ENCODE results near the gene ASGR1. TPM values are rescaled to one million over a fixed set of nuclear protein-coding genes. Genes with fewer than 3 reads are reported as not detected.

ASGR1 gene
- total and polyA plus RNA-seq, 2 donors (not counting 1 experiment from before 2014, with no cell fraction given): 0.32 to 0.43 TPM

DNA sequence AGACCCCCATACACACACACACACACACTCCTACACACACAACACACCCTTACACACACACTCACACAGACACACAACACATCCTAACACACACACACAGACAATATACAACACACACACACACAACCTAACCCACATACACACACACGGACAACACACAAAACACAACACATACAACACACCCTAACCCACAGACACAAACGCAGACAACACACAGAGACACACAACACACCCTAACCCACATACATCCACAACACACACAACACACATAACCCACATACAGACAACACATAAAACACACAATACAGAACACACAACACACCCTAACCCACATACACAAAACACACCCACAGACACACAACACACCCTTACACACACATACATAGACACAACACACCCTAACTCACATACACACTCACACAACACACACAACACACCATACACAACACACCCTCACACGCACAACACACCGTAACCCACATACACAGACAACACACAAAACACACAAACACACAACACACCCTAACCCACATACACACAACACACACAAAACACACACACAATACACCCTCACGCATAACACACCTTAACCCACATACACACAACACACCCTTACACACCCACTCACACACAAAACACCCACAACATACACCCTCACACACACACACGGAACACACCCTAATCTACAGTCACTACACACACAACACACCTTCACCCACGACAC lies 4.4 kb downstream of the ASGR1 start:
- H3K4me1 Mint-ChIP-seq: peaks cover 13% of the 10 kb centered on the region
- peak overlapping the region; percentile 60 for H3K4me2 ChIP-seq (replicated peaks; ENCODE audit: low read depth, low read length, poor library complexity, severe bottlenecking)
- ATAC-seq (ENCODE audit: low read depth) (no peak), DNase-seq (no peak)
- TF ChIP-seq, protein P1, sequence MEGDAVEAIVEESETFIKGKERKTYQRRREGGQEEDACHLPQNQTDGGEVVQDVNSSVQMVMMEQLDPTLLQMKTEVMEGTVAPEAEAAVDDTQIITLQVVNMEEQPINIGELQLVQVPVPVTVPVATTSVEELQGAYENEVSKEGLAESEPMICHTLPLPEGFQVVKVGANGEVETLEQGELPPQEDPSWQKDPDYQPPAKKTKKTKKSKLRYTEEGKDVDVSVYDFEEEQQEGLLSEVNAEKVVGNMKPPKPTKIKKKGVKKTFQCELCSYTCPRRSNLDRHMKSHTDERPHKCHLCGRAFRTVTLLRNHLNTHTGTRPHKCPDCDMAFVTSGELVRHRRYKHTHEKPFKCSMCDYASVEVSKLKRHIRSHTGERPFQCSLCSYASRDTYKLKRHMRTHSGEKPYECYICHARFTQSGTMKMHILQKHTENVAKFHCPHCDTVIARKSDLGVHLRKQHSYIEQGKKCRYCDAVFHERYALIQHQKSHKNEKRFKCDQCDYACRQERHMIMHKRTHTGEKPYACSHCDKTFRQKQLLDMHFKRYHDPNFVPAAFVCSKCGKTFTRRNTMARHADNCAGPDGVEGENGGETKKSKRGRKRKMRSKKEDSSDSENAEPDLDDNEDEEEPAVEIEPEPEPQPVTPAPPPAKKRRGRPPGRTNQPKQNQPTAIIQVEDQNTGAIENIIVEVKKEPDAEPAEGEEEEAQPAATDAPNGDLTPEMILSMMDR (IDR thresholded peaks at IDR 0.05): no peak
- no peak for TF ChIP-seq EZH2 (IDR thresholded peaks at IDR 0.05; ENCODE audit: borderline replicate concordance, insufficient read depth, low read depth, low read length, poor library complexity, severe bottlenecking)
- peak overlapping the region; percentile 59 for H2AFZ ChIP-seq (ENCODE audit: insufficient read depth, low read depth, low read length, poor library complexity, severe bottlenecking)
- H3K27ac ChIP-seq (ENCODE audit: low read length in 2 of 2): no peak overlapping the region
- H4K20me1 ChIP-seq (ENCODE audit: control insufficient read depth, insufficient read depth, low read length, poor library complexity, severe bottlenecking): no peaks in the 10 kb centered on the region
- 68% methylated on average over 7 of the region's 7 CpGs for WGBS (ENCODE audit: insufficient coverage)
- H3K9me3 ChIP-seq (ENCODE audit: control extremely low read depth in 1 of 3, control insufficient read depth in 2 of 3, insufficient read depth in 1 of 3, low read length in 2 of 3): peaks cover 0 to 11% (median 7%) of the 10 kb centered on the region in 3 donors
- peaks cover 24 to 39% of the 10 kb centered on the region in 2 donors for H3K4me1 ChIP-seq (ENCODE audit: control insufficient read depth in 2 of 2, insufficient read depth in 2 of 2, low read length in 2 of 2)
- POLR2A ChIA-PET: no interaction called here
- peak overlapping the region in 1 of 5 experiments; percentile 5 for H3K4me3 ChIP-seq (ENCODE audit: control extremely low read depth in 1 of 5, extremely low read depth in 1 of 5, insufficient read depth in 1 of 5, low read depth in 2 of 5, low read length in 4 of 5)
- H3K4me3 Mint-ChIP-seq: no peak overlapping the region
- H3K27ac Mint-ChIP-seq: no peak overlapping the region
- no peaks in the 10 kb centered on the region for H3K36me3 ChIP-seq (replicated peaks in 1 of 2; ENCODE audit: control extremely low read depth in 1 of 2, control insufficient read depth in 1 of 2, extremely low read depth in 1 of 2, insufficient read depth in 2 of 2, low read length in 1 of 2)
- H3K9ac ChIP-seq (ENCODE audit: low read length): peak overlapping the region; percentile 8
- peaks cover 0 to 54% (median 40%) of the 10 kb centered on the region in 4 experiments for H3K27me3 ChIP-seq (replicated peaks in 1 of 4; ENCODE audit: control extremely low read depth in 1 of 4, control insufficient read depth in 3 of 4, insufficient read depth in 4 of 4, low read length in 3 of 4)
- H3K27me3 Mint-ChIP-seq: peaks cover 12% of the 10 kb centered on the region
- H3K9me3 Mint-ChIP-seq (ENCODE audit: insufficient read depth): no peaks in the 10 kb centered on the region
- CTCF ChIA-PET: interaction anchor here (0.6 kb wide), 1 partner anchor 15 kb away, joined by 3 read pairs; no protein-coding TSS in a partner anchor
- intact Hi-C loops (cut with micrococcal nuclease): loop anchor here (5.0 kb wide), 1 partner anchor 42 kb away; no protein-coding TSS in a partner anchor
- H3K79me2 ChIP-seq (ENCODE audit: control insufficient read depth, insufficient read depth, low read length): no peaks in the 10 kb centered on the region
